ENCODE measurements around the gene RYR1. TPM values are rescaled to one million over a fixed set of nuclear protein-coding genes. Genes with fewer than 3 reads are reported as not detected.
"Not testable (repeated sequence)": the region's sequence is repeated elsewhere in the genome, so short reads cannot be mapped to it uniquely, and the experiment has no call there.

Gene RYR1
- total and polyA plus RNA-seq, 10 of the 15 experiments (the other 5 are each of a cell fraction or from before 2014, with no cell fraction given): under 0.01 to 0.32 (median 0.07) TPM; not detected in 1

DNA sequence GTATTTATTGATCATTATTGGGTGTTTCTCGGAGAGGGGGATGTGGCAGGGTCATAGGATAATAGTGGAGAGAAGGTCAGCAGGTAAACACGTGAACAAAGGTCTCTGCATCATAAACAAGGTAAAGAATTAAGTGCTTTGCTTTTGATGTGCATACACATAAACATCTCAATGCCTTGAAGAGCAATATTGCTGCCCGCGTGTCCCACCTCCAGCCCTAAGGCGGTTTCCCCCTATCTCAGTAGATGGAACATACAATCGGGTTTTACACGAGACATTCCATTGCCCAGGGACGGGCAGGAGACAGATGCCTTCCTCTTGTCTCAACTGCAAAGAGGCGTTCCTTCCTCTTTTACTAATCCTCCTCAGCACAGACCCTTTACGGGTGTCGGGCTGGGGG lies 197.8 kb downstream of the RYR1 start:
- WGBS (ENCODE audit: insufficient coverage, insufficient replicate concordance, low lambda C conversion rate, missing lambda C conversion rate): 96% methylated on average over 11 of the region's 11 CpGs
- intact Hi-C loops (cut with micrococcal nuclease; ENCODE audit: unreplicated experiment): loop anchor here (5.0 kb wide), 1 partner anchor 229 kb away; the partner anchor contains the start of gene FAM98C

DNA sequence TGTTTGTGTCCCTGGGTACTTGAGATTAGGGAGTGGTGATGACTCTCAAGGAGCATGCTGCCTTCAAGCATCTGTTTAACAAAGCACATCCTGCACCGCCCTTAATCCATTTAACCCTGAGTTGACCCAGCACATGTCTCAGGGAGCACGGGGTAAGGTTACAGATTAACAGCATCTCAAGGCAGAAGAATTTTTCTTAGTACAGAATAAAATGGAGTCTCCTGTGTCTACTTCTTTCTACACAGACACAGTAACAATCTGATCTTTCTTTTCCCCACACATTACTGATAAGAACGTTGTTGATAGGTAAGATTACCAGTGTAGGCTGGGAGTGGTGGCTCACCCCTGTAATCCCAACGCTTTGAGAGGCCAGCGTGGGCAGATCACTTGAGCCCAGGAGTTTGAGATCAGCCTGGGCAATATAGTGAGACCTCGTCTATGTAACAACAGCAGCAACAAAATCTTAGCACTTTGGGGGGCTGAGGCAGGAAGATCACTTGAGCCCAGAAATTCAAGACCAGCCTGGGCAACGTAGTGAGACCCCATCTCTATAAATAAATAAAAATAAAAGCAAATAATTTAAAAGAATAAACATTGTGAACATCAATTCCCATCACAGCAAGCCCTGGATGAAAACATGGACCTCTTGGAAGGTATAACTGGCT lies 198.5 kb downstream of the RYR1 start:
- POLR2A ChIA-PET; H3K27ac ChIP-seq (ENCODE audit: control insufficient read depth, insufficient read depth); H3K9ac ChIP-seq (ENCODE audit: control insufficient read depth, insufficient read depth, low read length); H3K4me3 ChIP-seq; DNase-seq (ENCODE audit: low read depth, low spot score); BruUV-seq (replicated peaks); H4K20me1 ChIP-seq (ENCODE audit: control insufficient read depth, insufficient read depth); FAIRE-seq; H2AFZ ChIP-seq (ENCODE audit: control insufficient read depth, low read depth, low read length); H3K79me2 ChIP-seq (ENCODE audit: control insufficient read depth, insufficient read depth, low read length); H3K9me3 ChIP-seq (replicated peaks; ENCODE audit: control insufficient read depth, insufficient read depth, low read length); H3K27me3 ChIP-seq (replicated peaks in 1 of 2; ENCODE audit: control insufficient read depth in 2 of 2, insufficient read depth in 2 of 2, low read length in 1 of 2); SMC1A ChIA-PET (ENCODE audit: uncharacterized antibody, unreplicated experiment); H3K4me2 ChIP-seq (ENCODE audit: control insufficient read depth, insufficient read depth); ATAC-seq: not testable (repeated sequence)
- WGBS (ENCODE audit: insufficient coverage, insufficient replicate concordance, low lambda C conversion rate, missing lambda C conversion rate): 84% methylated on average over 7 of the region's 7 CpGs
- Histone ChIP-seq H3K36me3 (ENCODE audit: control insufficient read depth in 2 of 2, insufficient read depth in 2 of 2, low read length in 1 of 2) (peaks cover 16 to 24% of the 10 kb centered on the region in 2 experiments), H3K4me1 (ENCODE audit: control insufficient read depth, insufficient read depth, low read length) (peaks cover 12% of the 10 kb centered on the region)
- CTCF ChIA-PET: interaction anchor here (5.2 kb wide), 1 partner anchor 87 kb away, joined by 103 read pairs; no protein-coding TSS in a partner anchor
- in situ Hi-C loops (cut with MboI): loop anchor here (25.0 kb wide), 1 partner anchor 220 kb away; the partner anchor contains the start of gene FAM98C
- RAD21 ChIA-PET (ENCODE audit: unreplicated experiment): interaction anchor here (5.9 kb wide), 1 partner anchor 86 kb away, joined by 70 read pairs; no protein-coding TSS in a partner anchor
- intact Hi-C loops (cut with micrococcal nuclease; ENCODE audit: unreplicated experiment): loop anchor here (5.0 kb wide), 1 partner anchor 230 kb away; the partner anchor contains the start of gene FAM98C

More for the DNA sequence above, 197.8 kb downstream of the RYR1 start:
- H3K4me1 ChIP-seq (ENCODE audit: control insufficient read depth, insufficient read depth, low read length); ATAC-seq; CTCF ChIA-PET; H3K79me2 ChIP-seq (ENCODE audit: control insufficient read depth, insufficient read depth, low read length); H3K4me2 ChIP-seq (ENCODE audit: control insufficient read depth, insufficient read depth); H3K9ac ChIP-seq (ENCODE audit: control insufficient read depth, insufficient read depth, low read length); H3K27ac ChIP-seq (ENCODE audit: control insufficient read depth, insufficient read depth); H2AFZ ChIP-seq (ENCODE audit: control insufficient read depth, low read depth, low read length); H3K27me3 ChIP-seq (replicated peaks in 1 of 2; ENCODE audit: control insufficient read depth in 2 of 2, insufficient read depth in 2 of 2, low read length in 1 of 2); H4K20me1 ChIP-seq (ENCODE audit: control insufficient read depth, insufficient read depth); POLR2A ChIA-PET; RAD21 ChIA-PET (ENCODE audit: unreplicated experiment); H3K9me3 ChIP-seq (replicated peaks; ENCODE audit: control insufficient read depth, insufficient read depth, low read length); DNase-seq (ENCODE audit: low read depth, low spot score); SMC1A ChIA-PET (ENCODE audit: uncharacterized antibody, unreplicated experiment); FAIRE-seq; H3K4me3 ChIP-seq: not testable (repeated sequence)
- BruUV-seq (replicated peaks): TSS peak; percentile 30
- in situ Hi-C loops (cut with MboI): loop anchor here (25.0 kb wide), 1 partner anchor 219 kb away; the partner anchor contains the start of gene FAM98C
- H3K36me3 ChIP-seq (ENCODE audit: control insufficient read depth in 2 of 2, insufficient read depth in 2 of 2, low read length in 1 of 2): peaks cover 18 to 19% of the 10 kb centered on the region in 2 experiments
